Measurements from ENCODE around the gene RGN.
"Not testable (repeated sequence)": the region's sequence is repeated elsewhere in the genome, so short reads cannot be mapped to it uniquely, and the experiment has no call there.

RGN gene

DNA sequence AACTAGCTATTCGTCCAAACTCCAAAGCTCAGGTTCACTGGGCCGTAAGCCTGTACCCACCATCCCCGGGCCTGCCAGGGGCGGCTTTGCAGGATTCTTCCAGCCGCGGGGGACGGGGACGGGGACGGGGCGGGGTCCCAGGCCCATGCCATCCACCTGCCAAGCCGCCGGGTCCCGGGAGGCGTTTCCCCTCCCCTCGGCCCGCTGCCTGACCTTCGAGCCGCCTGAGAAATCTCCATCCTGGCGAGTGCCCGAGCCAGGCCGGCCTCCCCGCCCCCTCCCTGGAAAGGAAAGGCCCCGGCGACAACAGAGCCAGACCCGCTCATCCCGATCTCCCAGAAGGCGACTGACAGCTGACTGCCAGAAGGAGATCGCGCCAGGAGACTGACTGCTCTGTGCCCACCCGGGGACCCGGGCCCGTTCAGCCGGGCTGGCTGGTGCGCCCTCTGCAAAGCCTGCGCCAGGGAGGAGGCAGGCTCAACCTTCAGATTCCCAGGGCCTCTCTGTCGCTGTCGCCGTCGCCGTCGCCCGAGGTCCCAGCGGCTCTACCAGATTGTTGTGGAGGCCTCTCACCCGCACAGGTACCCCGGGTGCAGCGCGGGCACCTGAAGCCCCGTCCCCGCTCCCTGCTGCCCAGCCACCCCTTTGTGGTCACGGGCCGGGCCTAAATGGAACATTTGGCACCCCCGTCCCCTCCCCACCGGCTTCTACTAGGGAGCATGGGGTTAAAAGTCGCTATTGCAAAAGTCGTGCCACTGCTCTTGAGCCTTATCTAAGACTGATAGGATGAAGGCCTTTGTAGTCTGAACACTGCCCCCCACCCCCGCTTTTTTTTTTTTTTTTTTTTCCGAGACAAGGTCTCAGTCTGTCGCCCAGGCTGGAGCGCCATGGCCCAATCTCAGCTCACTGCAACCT, at the start of gene RGN:
Gene RGN (plus strand): TSS at position 315 of the 915 bp plus-strand sequence. CDS start 2,702 bp downstream, outside the sequence.
- DNase-seq (ENCODE audit: low read depth in 2 of 2), result no peak

DNA sequence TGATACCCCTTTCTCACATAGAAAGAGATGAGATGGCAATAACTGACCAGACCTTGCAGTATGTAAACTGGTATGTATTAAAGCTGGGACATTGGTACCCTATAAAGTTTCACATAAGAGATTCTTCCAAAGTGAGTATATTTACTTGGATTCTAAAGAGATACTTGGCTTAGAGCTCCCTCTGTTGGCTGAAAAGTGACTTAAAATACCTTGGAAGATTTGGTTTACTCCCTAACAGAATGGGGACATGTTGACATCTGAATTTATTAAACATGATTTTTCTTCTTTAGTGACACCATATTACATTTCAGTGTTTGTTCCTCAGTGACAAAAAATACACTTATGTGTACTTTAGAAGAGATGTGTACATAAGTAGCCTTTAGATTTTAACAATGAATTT, 47.9 kb upstream of the RGN start:
- no peak for DNase-seq (ENCODE audit: low read depth in 2 of 2)

DNA sequence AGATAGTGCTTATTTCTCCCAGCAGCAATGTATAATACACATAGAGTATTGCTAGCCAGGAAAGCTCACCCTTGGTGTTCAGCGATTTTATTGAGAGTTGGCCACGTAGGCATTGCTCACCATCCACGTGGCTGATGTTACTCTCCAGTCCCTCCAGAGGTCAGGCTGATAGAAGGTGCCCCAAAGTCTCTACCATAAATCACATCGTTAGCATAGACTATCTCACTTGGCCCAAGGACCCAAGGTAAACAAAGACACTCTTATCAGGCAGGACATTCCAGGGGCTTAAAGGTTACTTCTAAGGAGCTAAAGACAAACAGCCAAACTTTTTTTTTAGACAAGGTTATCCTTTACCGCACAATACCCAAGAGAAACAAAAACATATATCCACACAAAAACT, 30.3 kb upstream of the RGN start:
- DNase-seq (ENCODE audit: low read depth in 2 of 2), result no peak

DNA sequence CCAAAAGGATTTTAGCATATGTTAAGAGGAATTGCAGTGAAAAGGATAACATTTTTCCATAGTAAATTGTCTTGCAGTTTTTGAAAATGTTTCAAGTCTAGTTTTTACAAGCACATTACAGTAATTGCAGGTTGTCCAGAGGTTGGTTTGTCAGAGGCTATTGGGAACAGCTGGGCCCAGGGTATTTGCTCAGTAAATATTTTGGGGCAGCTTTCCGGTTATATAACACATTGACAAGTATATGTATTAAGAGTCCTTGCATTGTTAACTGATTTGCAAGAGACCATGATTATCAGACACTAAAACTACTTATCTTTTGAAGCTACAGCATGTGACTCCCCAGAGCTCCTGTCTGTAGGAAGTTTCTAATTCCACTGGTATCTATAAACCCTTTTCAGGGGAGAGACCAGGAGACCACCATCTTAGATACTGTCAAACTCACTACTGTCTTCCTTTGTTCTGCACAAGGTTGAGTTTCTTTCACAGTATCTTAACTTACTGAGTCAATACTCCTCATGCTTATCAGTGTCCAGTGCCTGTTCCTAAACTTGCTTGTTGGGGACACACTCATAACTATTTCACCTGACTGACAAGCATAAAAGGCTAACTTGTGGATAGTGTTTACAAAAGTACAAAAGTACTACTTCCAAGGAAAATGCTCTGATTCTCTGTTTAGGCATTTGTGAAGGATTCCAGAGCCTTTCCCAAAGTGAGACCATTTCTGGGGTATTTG, 18.9 kb upstream of the RGN start:
- no peak for DNase-seq (ENCODE audit: low read depth in 2 of 2)

DNA sequence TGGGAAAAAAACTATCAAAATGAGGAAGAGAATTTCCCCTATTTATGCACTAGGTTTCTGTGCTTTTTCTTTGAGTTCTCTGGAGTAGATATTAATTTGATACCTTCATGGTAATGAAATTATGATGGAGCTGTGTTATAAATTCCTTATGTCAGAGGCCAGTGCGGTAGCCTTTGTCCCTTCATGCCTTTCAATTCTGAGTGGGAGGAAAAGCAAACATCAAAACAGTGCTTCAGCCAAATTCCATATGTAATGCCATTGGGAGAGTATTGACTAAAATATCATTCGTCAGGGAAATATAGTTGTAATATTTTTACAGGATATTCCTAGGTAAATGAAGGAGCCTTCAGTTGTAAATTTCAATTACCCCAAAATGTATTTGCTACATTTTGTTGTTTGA, 17.5 kb upstream of the RGN start:
- DNase-seq (ENCODE audit: low read depth in 2 of 2), result no peak

DNA sequence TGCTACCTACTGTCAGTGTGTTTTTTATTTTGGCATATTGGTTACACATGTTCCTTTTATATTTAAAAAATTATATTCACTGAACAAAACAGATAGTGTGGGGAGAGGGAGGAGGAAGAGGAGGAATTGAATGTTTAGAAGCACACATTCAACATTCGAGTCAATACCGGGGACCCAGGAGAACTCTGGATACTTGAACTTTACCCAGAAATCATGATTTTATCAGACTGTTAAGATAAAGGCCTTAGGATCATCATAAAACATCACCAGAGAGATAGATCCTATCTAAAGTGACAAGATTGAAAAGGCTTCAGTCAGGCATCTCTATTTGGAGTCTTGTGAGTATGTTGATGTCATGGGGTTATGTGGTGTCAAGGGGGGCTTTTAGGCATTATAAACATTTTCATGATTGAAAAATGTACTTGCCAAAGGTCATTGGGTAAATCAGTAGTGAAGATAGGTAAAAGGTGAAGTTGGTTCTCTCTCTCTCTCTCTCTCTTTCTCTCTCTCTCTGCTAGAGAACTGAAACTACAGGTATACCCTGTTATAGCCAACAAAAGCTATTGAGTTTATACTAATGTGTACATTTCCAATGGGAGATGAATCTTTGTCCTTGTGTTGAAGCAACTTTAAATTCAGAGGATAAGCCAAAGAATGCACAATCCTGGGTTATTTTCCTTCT, 16.9 kb upstream of the RGN start:
- no peak for DNase-seq (ENCODE audit: low read depth in 2 of 2)

DNA sequence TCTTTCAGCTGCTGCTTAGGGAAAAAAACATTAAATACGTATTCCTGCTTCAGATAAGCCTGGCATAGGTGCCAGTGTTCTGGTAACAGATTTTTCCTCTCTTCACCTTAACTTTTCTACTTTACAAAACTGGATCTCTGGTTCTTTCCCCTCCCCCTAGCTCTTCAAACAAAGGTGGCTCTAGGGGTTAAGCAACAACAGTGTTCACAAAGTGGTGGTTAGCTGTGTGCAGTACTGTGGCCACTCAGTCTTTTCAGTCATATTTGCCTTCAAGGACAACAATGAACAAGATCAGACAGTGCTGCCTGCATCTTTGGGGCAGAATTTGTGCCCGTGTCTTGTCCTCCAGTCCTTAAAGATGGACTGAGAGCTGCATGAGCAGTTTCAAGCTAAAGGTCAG, 15.1 kb upstream of the RGN start:
- no peak for DNase-seq (ENCODE audit: low read depth in 2 of 2)

DNA sequence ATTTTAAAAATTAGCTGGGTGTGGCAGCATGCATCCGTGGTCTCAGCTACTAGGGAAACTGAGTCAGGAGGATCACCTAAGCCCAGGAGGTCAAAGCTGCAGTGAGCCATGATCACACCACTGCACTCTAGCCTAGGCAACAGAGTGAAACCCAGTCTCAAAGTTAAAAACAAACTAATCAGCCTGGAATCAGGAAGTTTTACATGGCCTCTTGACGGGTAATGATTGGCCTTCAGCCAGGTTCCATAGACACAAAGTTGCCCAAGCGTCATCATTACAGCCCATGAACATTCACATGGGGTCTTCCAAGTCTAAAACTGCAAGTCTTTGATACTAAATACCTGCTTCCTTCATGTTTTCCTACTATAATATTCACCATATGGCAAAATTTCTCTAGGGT, 10.0 kb upstream of the RGN start:
- no peak for DNase-seq (ENCODE audit: low read depth in 2 of 2)

DNA sequence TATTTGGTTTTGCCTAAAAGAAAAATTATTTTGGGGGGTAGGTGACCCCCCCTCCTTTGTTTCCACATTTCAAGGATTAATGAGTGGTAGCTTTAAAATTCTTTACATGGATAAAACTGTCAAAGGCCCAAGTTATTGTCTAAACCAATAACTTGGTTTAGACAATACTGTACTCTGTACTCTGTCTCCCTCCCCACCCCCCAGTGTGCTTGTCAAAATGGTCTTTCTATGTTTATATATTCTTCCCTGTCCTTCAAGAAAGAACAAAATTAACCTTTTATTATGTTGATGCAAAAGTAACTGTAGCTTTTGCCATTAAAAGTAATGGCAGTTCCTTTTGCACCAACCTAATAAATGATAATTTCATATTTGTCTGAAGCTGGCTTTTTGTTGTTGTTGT, 9.5 kb upstream of the RGN start:
- DNase-seq (ENCODE audit: low read depth in 2 of 2), result no peak

DNA sequence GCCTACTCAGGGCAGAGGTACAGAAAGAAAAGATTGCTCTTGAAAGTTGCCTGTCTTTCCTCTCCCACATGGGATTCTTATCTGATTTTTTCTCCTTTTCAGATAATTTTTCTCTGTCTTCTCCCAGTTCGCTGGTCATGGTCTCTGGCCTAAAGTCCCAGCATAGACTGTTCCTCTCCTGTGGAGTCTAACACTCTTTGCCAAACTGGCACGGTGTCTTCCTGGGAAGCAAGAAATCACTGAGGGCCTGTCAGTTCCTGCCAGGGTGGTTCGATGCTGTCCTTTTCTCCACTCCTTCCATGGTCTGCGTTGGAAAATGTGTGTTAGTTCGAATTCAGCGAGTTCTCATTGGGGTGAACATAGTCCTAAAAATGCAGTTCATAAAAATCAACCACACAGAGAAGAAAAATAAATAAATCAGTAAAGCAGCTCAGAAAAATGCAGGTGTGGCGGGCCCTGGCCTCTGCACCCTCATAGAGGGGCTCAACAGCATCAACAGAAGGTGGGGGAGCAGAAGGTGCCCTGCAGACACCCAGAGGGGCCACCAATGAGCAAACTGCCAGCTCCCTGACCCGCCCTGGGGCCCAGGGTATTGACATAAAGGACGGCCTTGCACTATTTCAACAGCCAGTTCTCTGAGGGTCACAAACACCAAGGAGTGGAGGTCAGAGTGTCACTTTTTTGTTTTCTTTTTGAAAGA, 2.1 kb downstream of the RGN start:
- DNase-seq (ENCODE audit: low read depth in 2 of 2), result no peak

DNA sequence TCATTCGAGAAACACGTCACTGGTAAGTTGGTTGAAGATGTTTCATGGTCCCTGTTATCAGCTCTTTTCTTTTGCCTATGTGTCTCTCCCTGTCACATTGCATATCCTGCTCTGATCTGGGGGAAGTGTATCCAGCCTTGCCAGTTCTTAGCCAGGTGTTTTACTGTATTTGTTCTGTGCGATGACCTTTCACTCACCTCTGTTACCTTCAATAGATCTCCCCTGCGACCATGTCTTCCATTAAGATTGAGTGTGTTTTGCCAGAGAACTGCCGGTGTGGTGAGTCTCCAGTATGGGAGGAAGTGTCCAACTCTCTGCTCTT, 2.6 kb downstream of the RGN start:
- no peak for DNase-seq (ENCODE audit: low read depth in 2 of 2)

DNA sequence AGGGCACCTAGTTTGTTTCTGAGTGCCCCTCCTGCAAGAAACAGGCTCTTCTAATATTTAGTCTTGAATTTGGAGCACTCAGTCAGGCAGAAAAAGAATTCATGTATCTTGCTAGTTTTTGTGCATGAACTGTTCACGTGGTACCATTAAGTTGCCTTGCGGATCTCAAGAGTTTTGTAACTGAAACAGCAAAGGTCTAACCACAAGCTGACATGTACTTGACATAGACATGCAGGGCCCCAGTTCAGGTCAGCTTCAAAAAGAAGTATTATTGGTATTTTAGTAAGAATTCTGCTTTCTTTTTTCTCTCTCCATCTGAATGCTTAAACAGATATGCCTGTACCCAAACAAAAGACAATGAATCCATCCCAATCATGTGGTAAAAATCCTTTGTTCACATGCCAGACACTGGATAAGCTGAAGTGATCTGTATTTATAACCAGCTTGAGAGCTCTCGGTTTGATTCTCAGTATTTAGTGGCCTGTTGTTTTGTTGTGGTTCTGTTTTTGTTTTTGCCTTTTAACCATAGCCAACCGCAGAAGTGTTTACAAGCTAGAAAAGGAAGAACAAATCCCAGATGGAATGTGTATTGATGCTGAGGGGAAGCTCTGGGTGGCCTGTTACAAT, 13.0 kb downstream of the RGN start:
- DNase-seq (ENCODE audit: low read depth in 2 of 2), result no peak

DNA sequence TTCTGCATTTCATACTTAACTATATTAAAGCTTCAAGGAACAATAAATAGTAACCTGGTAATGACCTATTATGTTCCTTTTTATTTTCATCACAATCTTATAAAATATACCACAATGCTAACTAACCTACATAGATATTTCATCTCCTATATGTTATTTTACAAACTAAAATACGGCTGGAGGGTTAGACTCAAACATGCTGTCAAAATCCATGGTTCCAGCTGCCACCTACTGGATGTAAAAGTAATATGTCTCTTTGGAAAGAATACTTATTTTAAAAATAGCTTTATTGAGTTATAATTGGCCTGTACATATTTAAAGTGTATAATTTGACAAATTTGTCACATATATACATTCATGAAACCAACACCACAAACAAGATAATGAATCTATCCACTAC, 15.0 kb downstream of the RGN start:
- DNase-seq (ENCODE audit: low read depth in 2 of 2), result no peak

DNA sequence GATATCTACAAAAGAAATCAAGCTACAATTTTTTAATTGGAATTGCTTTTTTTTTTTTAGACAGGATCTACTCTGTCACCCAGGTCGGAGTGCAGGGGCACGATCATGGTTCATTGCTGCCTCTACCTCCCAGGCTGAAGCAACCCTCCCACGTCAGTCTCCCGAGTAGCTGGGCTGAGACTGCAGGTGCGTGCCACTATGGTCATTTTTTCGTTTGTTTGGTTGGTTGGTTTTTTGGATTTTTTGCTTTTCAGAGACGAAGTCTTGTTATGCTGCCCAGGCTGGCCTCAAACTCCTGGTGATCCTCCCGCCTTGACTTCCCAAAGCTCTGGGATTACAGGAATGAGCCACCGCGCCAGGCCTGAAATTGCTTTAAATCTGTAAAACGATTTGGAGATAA, 15.6 kb downstream of the RGN start:
- no peak for DNase-seq (ENCODE audit: low read depth in 2 of 2)

DNA sequence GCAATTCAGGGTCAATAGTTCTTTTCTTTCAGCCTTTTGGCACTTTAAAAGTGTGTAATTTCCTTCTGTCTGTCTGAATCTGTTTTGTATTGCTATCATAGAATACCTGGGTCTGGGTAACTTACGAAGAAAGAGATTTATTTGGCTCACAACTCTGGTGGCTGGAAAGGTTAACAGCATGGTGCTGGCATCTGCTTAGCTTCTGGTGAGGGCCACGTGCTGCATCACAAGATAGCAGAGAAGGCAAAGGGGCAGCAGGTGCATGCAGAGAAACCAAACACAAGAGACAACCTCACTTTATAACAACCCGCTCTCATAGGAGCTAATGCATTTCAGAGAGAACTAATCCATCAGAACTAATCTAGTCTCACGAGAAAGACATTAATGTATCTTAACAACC, 18.8 kb downstream of the RGN start:
- DNase-seq (ENCODE audit: low read depth in 2 of 2), result no peak

DNA sequence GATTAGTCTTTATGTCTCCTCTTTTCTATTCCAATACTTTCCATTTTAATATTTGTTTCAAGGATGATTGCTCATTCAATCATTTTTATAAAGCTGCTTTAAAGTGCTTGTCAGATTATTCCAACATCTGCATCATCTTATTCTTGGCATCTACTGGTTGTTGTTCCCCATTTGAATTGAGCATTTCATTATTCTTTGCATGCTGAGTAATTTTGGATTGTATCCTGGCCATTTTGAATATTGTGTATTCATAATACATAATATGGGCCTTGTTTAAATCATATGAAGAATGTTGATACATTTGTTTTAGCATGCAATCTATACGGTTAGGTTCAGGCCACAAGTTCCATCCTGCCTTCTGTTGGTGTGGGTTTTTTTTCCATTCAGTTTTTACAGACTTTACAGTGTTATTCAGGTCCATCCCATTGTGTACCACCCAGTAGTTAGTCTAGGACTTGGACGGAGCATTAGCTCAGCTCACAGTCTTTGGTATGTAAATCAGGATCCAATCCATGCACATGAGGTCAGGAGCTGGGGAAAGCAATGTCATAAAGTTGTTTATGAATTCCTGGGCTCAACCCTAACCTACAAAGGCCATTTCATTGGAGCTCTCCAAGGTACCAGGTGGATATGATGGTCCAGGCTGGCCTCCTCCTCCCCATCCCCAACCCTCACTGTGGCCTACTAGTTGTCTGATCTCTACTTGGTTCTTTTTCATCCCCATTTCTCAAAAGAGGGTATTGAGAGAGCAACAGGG, 20.3 kb downstream of the RGN start:
- no peak for DNase-seq (ENCODE audit: low read depth in 2 of 2)

DNA sequence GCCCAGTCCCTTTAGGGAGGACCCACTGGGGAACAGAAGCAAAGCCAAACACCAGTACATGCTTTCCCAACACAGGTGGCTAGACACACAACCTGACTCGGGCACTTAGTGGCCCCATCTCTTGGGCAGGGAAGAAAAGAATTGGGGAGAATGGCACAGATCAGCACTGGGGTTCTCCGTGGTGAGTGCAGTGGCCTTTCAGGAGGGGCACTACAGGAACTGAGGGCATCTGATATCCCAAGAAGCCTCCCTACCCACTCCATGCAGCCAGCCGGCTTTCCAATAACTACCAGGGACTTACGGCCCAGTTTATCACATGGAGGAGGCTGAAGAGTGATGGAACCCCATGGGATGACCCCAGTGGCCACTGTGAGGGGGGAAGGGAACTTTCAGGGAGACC, 23.0 kb downstream of the RGN start:
- no peak for DNase-seq (ENCODE audit: low read depth in 2 of 2)

DNA sequence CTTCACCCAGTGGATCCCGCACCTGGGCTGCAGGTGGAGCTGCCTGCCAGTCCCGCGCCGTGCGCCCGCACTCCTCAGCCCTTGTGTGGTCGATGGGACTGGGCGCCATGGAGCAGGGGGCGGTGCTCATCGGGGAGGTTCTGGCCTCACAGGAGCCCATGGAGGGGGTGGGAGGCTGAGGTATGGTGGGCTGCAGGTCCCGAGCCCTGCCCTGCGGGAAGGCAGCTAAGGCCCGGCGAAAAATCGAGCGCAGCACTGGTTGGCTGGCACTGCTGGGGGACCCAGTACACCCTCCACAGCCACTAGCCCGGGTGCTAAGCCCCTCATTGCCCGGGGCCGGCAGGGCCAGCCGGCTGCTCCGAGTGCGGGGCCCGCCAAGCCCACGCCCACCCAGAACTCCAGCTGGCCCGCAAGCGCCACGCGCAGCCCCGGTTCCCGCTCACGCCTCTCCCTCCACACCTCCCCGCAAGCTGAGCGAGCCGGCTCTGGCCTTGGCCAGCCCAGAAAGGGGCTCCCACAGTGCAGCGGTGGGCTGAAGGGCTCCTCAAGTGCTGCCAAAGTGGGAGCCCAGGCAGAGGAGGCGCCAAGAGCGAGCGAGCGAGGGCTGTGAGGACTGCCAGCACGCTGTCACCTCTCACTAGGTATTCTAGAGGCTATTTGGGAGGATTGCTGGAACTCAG, 32.8 kb downstream of the RGN start:
- not testable (repeated sequence) for DNase-seq (ENCODE audit: low read depth in 2 of 2)

DNA sequence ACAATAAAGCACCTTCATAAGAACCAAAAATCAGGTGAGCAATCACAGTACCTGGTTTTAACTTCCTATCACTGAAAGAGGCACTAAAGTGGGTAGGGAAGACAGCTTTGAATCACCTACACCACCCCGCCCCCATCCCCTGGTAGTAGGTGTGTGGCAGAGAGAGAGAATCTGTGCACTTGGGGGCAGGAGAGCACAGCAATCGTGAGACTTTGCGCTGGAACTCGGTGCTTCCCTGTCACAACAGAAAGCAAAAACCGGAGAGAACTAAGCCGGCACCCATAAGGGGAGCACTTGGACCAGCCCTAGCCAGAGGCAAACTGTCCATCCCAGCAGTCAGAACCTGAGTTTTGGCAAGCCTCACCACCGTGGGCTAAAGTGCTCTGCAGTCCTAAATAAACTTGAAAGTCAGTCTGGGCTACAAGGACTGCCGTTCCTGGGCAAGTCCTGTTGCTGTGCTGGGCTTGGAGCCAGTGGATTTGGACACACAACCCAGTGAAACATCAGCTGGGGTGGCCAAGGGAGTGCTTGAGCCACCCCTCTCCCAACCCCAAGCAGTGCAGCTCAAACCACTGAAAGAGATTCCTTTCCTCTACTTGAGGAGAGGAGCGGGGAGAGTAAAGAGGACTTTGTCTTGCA, 34.2 kb downstream of the RGN start:
- no peak for DNase-seq (ENCODE audit: low read depth in 2 of 2)
